GF-D8 (cell line): ENCODE results near the gene KIRREL1.

Experiments used
- DNase-seq: peaks from one replicate; lab custom pipeline; 2025; lab: John Stamatoyannopoulos, UW

The KIRREL1 gene

GRCh38 chr1:158007667-158008386, 14.4 kb downstream of the KIRREL1 start:
- DNase-seq: no peak

GRCh38 chr1:158008630-158009029, 15.2 kb downstream of the KIRREL1 start:
- no peak for DNase-seq

- no peak for DNase-seq
These were observed 18.3 kb downstream of the KIRREL1 start for GRCh38 chr1:158011714-158012113.

- DNase-seq: no peak
These were observed 20.6 kb downstream of the KIRREL1 start for GRCh38 chr1:158013840-158014730.

GRCh38 chr1:158014731-158015320, 21.4 kb downstream of the KIRREL1 start:
- no peak for DNase-seq

- DNase-seq: no peak
These were observed 23.3 kb downstream of the KIRREL1 start for GRCh38 chr1:158016651-158017335.

GRCh38 chr1:158017800-158018595, 24.6 kb downstream of the KIRREL1 start:
- no peak for DNase-seq

GRCh38 chr1:158019171-158019868, 25.9 kb downstream of the KIRREL1 start:
- no peak for DNase-seq

GRCh38 chr1:158020259-158020885, 26.9 kb downstream of the KIRREL1 start:
- no peak for DNase-seq

- no peak for DNase-seq
These were observed 27.6 kb downstream of the KIRREL1 start for GRCh38 chr1:158020886-158021620.

GRCh38 chr1:158021721-158022120, 28.3 kb downstream of the KIRREL1 start:
- DNase-seq: no peak

- DNase-seq: no peak
These were observed 29.3 kb downstream of the KIRREL1 start for GRCh38 chr1:158022554-158023312.

GRCh38 chr1:158024737-158025136, 31.3 kb downstream of the KIRREL1 start:
- no peak for DNase-seq

- no peak for DNase-seq
These were observed 32.3 kb downstream of the KIRREL1 start for GRCh38 chr1:158025576-158026230.

- DNase-seq: no peak
These were observed 33.2 kb downstream of the KIRREL1 start for GRCh38 chr1:158026651-158027050.

GRCh38 chr1:158027508-158027907, 34.1 kb downstream of the KIRREL1 start:
- DNase-seq: no peak

- no peak for DNase-seq
These were observed 35.5 kb downstream of the KIRREL1 start for GRCh38 chr1:158028969-158029368.

- DNase-seq: no peak
These were observed 41.6 kb downstream of the KIRREL1 start for GRCh38 chr1:158035014-158035413.
